Measurements from ENCODE around the gene PDSS2. TPM values are rescaled to one million over a fixed set of nuclear protein-coding genes. Genes with fewer than 3 reads are reported as not detected.
A peak's percentile ranks its signal among the peaks of the same experiment; 100 is the strongest.
"Not testable (repeated sequence)": the region's sequence is repeated elsewhere in the genome, so short reads cannot be mapped to it uniquely, and the experiment has no call there.

The PDSS2 gene
- polyA plus RNA-seq, 1 of the 3 experiments (the other 2 are of a cell fraction), result 5.6 TPM

- H3K9me3 ChIP-seq; H3F3A ChIP-seq (replicated peaks; ENCODE audit: insufficient read depth); H3K9ac ChIP-seq; H3K79me2 ChIP-seq (ENCODE audit: insufficient read depth); H3K27ac ChIP-seq (ENCODE audit: low read depth in 2 of 2, low read length in 1 of 2); H2AFZ ChIP-seq (ENCODE audit: low read depth); H3K4me3 ChIP-seq (ENCODE audit: low read depth in 2 of 2, low read length in 1 of 2); H3K9me2 ChIP-seq; H3K4me2 ChIP-seq; H3K27me3 ChIP-seq (ENCODE audit: insufficient read depth); DNase-seq; H4K20me1 ChIP-seq (ENCODE audit: insufficient read depth); H3K4me1 ChIP-seq (ENCODE audit: control insufficient read depth in 1 of 2, insufficient read depth in 2 of 2, low read depth in 1 of 2, low read length in 1 of 2); H3K36me3 ChIP-seq (replicated peaks in 1 of 2; ENCODE audit: control insufficient read depth in 1 of 2, insufficient read depth in 2 of 2, low read length in 1 of 2); POLR2A ChIA-PET: not testable (repeated sequence)
- CTCF ChIA-PET, result interaction anchor here (0.7 to 0.8 kb wide), 2 partner anchors 146 to 290 kb away, joined by 3 to 4 read pairs; no protein-coding TSS in a partner anchor
- 42% methylated on average over 3 of the region's 3 CpGs for WGBS (ENCODE audit: low lambda C conversion rate)
Observed at GRCh38 chr6:107475826-107476225, 16.5 kb upstream of the PDSS2 start.

- H3F3A ChIP-seq (replicated peaks; ENCODE audit: insufficient read depth); POLR2A ChIA-PET; H3K9me3 ChIP-seq; H3K4me2 ChIP-seq; H3K9ac ChIP-seq; H3K27ac ChIP-seq (ENCODE audit: low read depth in 2 of 2, low read length in 1 of 2); H3K4me3 ChIP-seq (ENCODE audit: low read depth in 2 of 2, low read length in 1 of 2); H3K9me2 ChIP-seq; H3K27me3 ChIP-seq (ENCODE audit: insufficient read depth); H3K4me1 ChIP-seq (ENCODE audit: control insufficient read depth in 1 of 2, insufficient read depth in 2 of 2, low read depth in 1 of 2, low read length in 1 of 2); H4K20me1 ChIP-seq (ENCODE audit: insufficient read depth); DNase-seq; H3K79me2 ChIP-seq (ENCODE audit: insufficient read depth); H2AFZ ChIP-seq (ENCODE audit: low read depth); H3K36me3 ChIP-seq (replicated peaks in 1 of 2; ENCODE audit: control insufficient read depth in 1 of 2, insufficient read depth in 2 of 2, low read length in 1 of 2): not testable (repeated sequence)
- CTCF ChIA-PET, result interaction anchor here (0.8 kb wide), 1 partner anchor 289 kb away, joined by 4 read pairs; no protein-coding TSS in a partner anchor
- WGBS (ENCODE audit: low lambda C conversion rate), result 52% methylated on average over 3 of the region's 3 CpGs
Observed at GRCh38 chr6:107475360-107475759, 16.0 kb upstream of the PDSS2 start.

DNA sequence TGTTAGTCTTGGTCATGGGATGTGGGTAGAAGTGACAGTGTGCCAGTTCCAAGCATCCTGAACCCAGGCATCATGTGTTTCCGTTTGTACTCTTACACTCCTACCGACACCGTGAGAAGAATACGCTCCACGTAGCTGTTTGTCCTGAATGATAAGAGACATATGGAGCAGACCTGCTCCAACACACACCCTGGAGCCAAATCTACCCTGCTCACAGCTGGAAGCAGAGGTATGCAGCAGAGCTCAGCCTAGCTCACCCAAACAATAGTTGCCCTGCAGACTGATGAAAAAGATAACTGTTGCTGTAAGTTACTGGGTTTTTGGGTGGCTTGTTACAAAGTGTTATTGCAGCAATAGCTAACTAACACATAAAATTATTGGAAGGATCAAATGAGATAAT is 14.3 kb upstream of the PDSS2 start:
- no peaks in the 10 kb centered on the region for H3K27me3 ChIP-seq (ENCODE audit: insufficient read depth)
- H3K4me1 ChIP-seq (ENCODE audit: control insufficient read depth in 1 of 2, insufficient read depth in 2 of 2, low read depth in 1 of 2, low read length in 1 of 2), result peaks cover 0 to 5% of the 10 kb centered on the region in 2 experiments; a peak in 1 of 4 replicates
- H3K36me3 ChIP-seq (replicated peaks in 1 of 2; ENCODE audit: control insufficient read depth in 1 of 2, insufficient read depth in 2 of 2, low read length in 1 of 2), result no peaks in the 10 kb centered on the region
- H3K9me2 ChIP-seq, result no peaks in the 10 kb centered on the region
- no peak overlapping the region for H3K9ac ChIP-seq
- ChIA-PET POLR2A (interaction anchor here (1.2 to 1.6 kb wide), 2 partner anchors 14 to 15 kb away, joined by 3 to 5 read pairs; partner anchors contain the start of gene PDSS2), CTCF (interaction anchor here (0.6 to 1.3 kb wide), 2 partner anchors 14 to 17 kb away, joined by 3 read pairs; no protein-coding TSS in a partner anchor)
- 0 out of 2 replicates have a peak overlapping the region, but pooled peaks have one; percentile 56 for H2AFZ ChIP-seq (ENCODE audit: low read depth)
- no peaks in the 10 kb centered on the region for H3K9me3 ChIP-seq
- H3K4me2 ChIP-seq, result no peak overlapping the region
- no peaks in the 10 kb centered on the region for H3F3A ChIP-seq (replicated peaks; ENCODE audit: insufficient read depth)
- H4K20me1 ChIP-seq (ENCODE audit: insufficient read depth), result no peaks in the 10 kb centered on the region
- H3K79me2 ChIP-seq (ENCODE audit: insufficient read depth), result no peaks in the 10 kb centered on the region
- no peak overlapping the region for H3K4me3 ChIP-seq (ENCODE audit: low read depth in 2 of 2, low read length in 1 of 2)
- H3K27ac ChIP-seq (ENCODE audit: low read depth in 2 of 2, low read length in 1 of 2), result no peak overlapping the region
- DNase-seq, result peak; percentile 18
- WGBS (ENCODE audit: low lambda C conversion rate), result 48% methylated on average over 5 of the region's 5 CpGs
- TF ChIP-seq GABPA (IDR thresholded peaks at IDR 0.05; ENCODE audit: low read depth), result no peak
- TF ChIP-seq GATA2 (CRISPR knock-in tag; IDR thresholded peaks at IDR 0.05), result peak; percentile 55

DNA sequence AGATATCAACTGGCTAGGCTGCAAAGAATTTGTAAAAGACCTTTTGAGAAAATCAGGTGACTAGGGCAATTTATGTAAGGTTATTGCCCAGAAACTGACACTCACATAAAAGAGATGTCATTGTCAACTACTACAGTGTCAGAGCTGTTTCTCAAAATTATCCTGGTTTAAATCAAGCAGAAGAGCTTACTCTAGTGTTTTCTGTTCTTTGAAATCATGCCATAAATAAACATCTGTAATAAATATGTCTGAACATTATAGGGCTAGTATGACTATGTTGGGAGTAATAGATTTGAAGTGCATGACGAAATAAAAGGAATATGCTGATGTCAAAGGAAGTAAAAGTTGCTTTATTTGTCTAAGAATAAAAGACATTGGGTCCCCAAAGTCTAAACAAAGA is 11.0 kb upstream of the PDSS2 start:
- no peaks in the 10 kb centered on the region for H3K9me3 ChIP-seq
- no peak for DNase-seq
- TF ChIP-seq FOSL2 (IDR thresholded peaks at IDR 0.05; ENCODE audit: borderline replicate concordance, low read depth) (no peak), RCOR1 (IDR thresholded peaks at IDR 0.05; ENCODE audit: low read length) (no peak), JUND (IDR thresholded peaks at IDR 0.05) (no peak), NFIC (IDR thresholded peaks at IDR 0.05; ENCODE audit: borderline replicate concordance) (no peak), CHD2 (IDR thresholded peaks at IDR 0.05; ENCODE audit: low read length, partially characterized antibody) (no peak), NRF1 (IDR thresholded peaks at IDR 0.05; ENCODE audit: low read depth, low read length) (no peak), ZBTB33 (IDR thresholded peaks at IDR 0.05; ENCODE audit: borderline replicate concordance, low read depth) (no peak), TAF1 (IDR thresholded peaks at IDR 0.05; ENCODE audit: borderline replicate concordance, low read depth, low read length) (no peak), TEAD4 (IDR thresholded peaks at IDR 0.05; ENCODE audit: borderline replicate concordance, insufficient read depth) (no peak)
- TF ChIP-seq, protein P1, sequence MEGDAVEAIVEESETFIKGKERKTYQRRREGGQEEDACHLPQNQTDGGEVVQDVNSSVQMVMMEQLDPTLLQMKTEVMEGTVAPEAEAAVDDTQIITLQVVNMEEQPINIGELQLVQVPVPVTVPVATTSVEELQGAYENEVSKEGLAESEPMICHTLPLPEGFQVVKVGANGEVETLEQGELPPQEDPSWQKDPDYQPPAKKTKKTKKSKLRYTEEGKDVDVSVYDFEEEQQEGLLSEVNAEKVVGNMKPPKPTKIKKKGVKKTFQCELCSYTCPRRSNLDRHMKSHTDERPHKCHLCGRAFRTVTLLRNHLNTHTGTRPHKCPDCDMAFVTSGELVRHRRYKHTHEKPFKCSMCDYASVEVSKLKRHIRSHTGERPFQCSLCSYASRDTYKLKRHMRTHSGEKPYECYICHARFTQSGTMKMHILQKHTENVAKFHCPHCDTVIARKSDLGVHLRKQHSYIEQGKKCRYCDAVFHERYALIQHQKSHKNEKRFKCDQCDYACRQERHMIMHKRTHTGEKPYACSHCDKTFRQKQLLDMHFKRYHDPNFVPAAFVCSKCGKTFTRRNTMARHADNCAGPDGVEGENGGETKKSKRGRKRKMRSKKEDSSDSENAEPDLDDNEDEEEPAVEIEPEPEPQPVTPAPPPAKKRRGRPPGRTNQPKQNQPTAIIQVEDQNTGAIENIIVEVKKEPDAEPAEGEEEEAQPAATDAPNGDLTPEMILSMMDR (IDR thresholded peaks at IDR 0.05), result no peak
- TF ChIP-seq, protein P2, sequence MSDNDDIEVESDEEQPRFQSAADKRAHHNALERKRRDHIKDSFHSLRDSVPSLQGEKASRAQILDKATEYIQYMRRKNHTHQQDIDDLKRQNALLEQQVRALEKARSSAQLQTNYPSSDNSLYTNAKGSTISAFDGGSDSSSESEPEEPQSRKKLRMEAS (IDR thresholded peaks at IDR 0.05; ENCODE audit: low read depth), result no peak

More for the DNA sequence above, 11.0 kb upstream of the PDSS2 start:
- Histone ChIP-seq H3F3A (replicated peaks; ENCODE audit: insufficient read depth) (no peaks in the 10 kb centered on the region), H4K20me1 (ENCODE audit: insufficient read depth) (no peaks in the 10 kb centered on the region), H3K9ac (no peak overlapping the region), H3K27me3 (ENCODE audit: insufficient read depth) (no peaks in the 10 kb centered on the region), H3K36me3 (replicated peaks in 1 of 2; ENCODE audit: control insufficient read depth in 1 of 2, insufficient read depth in 2 of 2, low read length in 1 of 2) (no peaks in the 10 kb centered on the region), H3K4me3 (ENCODE audit: low read depth in 2 of 2, low read length in 1 of 2) (no peak overlapping the region), H3K79me2 (ENCODE audit: insufficient read depth) (no peaks in the 10 kb centered on the region), H2AFZ (ENCODE audit: low read depth) (no peak overlapping the region), H3K4me2 (no peak overlapping the region), H3K9me2 (no peaks in the 10 kb centered on the region), H3K4me1 (ENCODE audit: control insufficient read depth in 1 of 2, insufficient read depth in 2 of 2, low read depth in 1 of 2, low read length in 1 of 2) (peaks cover 0 to 5% of the 10 kb centered on the region in 2 experiments; a peak in 1 of 4 replicates), H3K27ac (ENCODE audit: low read depth in 2 of 2, low read length in 1 of 2) (no peak overlapping the region)
- POLR2A ChIA-PET, result no interaction called here
- CTCF ChIA-PET, result interaction anchor here (0.6 to 3.8 kb wide), 2 partner anchors 11 to 200 kb away, joined by 3 to 14 read pairs; partner anchors contain the start of gene PDSS2
- 50% methylated on average over 1 of the region's 1 CpG for WGBS (ENCODE audit: low lambda C conversion rate)
